Inferior parietal cortex (tissue), 1 donor: Measurements from ENCODE around the gene PDE1C.

Experiments
- DNase-seq: peaks from one replicate; pipeline ENCODE4 v3.0.0-alpha.2; 2016; ENCODE audit errors: extremely low spot score

Gene PDE1C

GRCh38 chr7:31991846-31992245 is 78.4 kb downstream of the PDE1C start:
- no peak for DNase-seq

DNA sequence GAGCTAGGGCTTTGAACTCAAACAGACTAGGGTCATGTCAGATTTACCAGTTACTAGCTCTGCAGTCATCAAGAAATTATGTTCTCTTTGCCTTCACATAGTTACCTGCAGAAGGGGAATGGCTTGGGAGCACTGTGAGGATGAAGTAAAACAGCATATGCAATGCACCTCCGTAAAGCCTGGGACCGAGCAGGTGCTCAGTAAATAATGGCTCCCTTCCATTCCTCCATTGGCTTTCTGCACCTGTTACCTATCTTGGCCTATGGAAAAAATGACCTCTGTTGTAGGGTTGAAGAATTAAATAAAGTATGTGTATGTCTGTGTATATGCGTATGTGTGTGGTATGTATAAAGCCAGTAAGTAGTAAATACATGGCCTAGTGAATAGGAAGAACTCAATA is 78.8 kb downstream of the PDE1C start:
- no peak for DNase-seq

DNA sequence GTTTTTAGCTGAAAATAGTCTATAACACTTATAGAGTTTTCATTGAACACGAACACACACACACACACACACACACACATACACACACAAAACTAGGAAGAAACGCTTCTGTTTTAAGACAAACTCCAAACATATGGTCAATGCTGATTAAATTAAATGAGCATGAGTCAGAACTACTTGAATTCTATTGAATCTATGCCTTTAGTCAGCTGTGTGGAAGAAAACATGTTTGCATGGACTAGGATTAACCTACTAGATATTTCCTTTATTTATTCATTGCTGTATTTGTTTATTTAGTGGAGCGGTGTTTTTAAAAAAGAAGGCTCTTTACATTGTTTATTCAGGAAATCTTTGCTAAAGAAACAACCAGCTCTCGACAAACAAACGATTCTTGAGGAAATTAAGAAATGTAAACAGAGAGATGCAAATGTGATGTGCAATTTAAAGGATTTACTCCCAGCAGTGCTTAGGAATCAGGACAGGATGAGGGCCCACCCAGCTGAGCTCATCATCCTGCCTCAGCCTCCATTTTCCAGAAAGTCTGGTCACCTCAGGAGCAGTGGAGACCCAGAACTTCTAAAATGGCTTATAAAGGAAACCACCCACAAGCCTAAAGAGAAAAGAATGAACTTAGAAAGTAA is 83.2 kb downstream of the PDE1C start:
- no peak for DNase-seq

GRCh38 chr7:31982962-31983361 is 87.2 kb downstream of the PDE1C start:
- no peak for DNase-seq

DNA sequence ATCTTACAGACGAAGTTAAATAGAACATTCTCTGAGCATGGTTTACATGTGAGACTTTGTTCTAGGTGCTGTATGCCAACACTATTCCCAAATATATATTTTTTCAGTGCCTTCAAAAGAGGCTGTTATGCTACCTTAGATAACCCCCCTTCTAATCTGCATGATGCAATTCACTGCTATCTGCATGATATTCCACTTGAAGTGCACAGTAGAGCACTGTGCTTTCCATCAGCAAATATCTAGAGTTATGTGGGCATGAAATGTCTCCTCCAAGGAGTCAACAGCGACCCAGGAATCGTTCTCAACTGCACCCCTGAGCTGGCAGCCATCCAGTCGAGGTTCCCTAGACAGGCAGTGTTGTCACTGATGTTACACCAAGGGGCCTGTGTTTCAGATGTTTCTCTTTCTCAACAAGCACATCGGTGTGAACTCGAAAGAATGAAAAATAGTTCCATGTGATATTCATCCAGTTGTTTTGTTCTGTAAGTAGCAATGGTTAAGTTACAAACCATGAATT is 88.3 kb downstream of the PDE1C start:
- no peak for DNase-seq

DNA sequence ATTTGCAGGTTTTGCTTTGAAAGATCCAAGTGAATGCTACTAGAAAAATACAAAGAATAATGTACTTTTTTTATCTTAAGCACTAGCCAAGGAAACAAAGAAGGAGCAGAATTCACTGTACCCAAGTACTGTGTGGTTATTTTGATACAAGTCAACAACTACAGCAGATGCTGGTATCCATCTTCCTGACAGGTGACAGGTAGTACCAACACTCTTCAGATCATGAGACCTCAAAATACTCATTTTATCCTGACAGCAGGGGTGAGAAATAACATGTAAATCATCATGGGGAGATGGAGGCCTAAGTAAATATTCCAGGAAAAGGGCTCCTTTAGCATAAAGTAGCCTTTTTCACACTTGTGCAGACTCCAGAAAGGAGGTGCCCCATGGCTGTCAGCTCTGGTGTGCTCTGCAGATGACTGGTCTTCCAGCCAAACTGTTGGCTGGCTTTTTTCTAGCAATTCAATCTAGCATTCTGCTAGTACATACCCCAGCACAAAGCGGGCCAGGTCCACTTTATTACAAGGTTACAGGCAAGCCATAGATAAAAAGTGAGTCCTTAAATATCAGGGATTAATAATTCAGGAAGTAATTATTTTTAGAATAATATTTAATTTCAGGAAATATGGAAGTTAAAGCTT is 90.4 kb downstream of the PDE1C start:
- DNase-seq: no peak

GRCh38 chr7:31975546-31975945 is 94.7 kb downstream of the PDE1C start:
- no peak for DNase-seq

DNA sequence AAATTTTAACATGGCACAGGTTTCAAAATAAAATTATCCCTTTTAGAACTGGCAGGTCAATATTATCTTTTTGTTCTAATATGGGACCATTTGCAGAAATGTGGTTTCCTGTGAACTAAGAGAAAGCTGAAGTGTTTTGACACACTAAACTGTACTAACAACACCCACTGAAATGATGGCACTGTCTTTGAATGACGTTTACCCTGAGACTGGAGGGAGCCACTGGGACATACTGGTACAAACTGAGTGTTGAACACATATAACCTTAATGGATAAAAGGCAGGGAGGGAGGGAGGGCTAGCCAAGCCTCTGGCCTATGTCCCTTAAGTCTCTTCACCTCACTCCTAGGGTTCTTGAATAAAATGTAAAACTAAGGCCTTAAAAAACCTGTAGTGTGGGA is 95.9 kb downstream of the PDE1C start:
- no peak for DNase-seq

DNA sequence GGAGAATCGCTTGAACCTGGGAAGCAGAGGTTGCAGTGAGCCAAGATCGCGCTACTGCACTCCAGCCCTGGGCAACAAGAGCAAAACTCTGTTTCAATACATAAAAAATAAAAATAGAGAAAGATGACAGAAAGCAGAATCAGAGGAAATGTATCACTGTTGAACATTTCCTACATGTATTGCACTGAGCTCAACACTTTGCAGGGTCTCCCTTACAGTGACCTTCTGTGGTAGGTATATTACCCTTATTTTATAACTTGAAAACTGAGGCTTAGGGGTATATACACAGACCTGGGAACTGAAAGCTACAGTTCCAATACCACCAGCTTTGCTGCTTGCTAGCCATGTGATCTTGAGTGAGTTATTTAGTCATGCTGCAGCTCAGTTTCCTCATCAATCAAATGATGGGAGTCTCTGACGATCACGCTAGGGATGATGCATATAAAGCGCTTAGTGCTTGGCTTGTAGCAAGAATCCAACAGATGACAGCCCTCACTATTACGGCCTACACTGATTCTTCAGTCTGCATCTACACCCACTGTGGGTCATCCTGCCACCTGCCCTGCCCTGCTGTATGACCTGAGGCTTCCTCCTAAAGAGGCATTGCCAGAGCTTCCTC is 99.0 kb downstream of the PDE1C start:
- no peak for DNase-seq

- no peak for DNase-seq
These were observed 99.7 kb downstream of the PDE1C start for GRCh38 chr7:31970501-31970900.

DNA sequence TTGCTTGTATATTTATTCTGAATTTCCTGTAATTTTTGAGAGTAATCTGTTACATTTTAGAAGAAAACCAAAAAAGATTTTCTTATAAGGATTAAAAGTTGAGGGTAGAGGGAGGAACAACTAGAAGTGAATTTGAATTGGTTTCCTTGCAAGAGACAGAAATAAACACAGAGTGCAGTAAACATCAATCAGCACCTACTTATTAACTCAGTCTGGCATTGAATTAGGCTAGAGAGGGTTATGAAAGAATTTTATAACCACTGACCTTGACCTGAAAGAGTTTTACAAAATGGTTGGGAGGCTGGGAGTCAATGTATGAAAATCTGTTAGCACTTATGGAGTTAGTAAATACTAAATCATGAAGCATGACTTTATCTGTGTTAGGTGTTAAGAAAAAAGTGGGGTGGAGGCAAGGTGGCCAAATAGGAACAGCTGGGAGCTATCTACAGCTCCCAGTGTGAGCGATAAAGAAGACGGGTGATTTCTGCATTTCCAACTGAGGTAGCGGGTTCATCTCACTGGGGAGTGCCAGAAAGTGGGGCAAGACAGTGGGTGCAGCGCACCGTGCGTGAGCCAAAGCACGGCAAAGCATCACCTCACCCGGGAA is 106.5 kb downstream of the PDE1C start:
- no peak for DNase-seq

DNA sequence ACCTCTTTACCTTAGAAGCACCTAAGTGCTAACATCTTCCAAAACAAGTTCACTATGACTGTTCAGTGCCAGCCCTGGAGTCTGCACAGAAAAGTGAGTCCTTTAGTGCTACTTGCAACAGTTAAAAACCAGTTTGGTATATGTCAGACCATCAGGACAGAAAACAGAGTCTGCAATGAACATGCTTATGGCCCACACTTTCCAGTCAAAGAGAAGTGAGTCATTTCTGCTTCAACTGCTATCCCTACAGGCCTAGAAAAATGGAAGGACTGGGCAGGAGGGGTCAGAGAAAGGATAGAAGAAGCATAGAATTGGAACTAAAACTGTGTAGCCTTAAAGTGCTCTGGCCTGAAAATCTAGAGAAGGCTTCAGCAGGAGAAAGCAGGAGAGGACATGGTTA is 108.0 kb downstream of the PDE1C start:
- no peak for DNase-seq

DNA sequence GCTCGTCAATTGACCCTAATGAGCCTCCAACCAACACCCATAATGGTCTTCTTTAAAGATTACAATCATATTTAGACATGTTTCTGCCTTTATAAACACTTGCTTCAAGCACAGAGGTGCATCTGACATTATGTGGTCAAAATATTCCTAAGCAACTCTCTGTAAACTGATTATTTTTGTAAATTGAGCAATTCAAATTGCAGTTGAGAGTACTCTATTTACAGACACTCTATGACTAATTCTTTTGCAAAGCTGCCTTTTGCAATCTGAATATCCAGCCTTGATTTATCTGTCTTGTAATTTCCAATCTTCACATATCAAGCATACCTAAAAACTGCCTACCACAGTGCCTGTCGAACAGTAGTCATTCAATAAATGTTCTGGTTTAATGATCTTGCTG is 112.0 kb downstream of the PDE1C start:
- DNase-seq: no peak

GRCh38 chr7:31957756-31958155 is 112.5 kb downstream of the PDE1C start:
- no peak for DNase-seq

GRCh38 chr7:31957090-31957720 is 113.0 kb downstream of the PDE1C start:
- DNase-seq: no peak

DNA sequence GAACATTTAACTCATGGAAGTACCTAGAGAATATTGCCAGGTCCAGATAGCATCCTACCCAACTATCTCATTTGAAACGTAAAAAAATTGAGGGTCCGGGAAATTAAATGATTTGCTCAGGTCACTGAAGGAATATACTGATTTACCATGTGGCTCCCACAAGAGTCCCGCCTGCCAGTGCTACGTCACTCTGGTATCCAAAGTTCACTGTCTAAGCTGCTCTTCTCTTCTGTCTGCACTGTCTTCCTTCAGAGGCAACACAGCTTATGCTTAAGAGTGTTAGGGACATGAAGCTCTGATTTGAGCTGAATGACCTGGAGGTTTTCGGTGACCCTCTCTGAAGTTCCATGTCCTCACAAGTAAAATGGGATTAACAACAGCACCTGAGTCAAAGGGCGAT is 114.6 kb downstream of the PDE1C start:
- no peak for DNase-seq

- no peak for DNase-seq
These were observed 115.2 kb downstream of the PDE1C start for GRCh38 chr7:31955021-31955420.

DNA sequence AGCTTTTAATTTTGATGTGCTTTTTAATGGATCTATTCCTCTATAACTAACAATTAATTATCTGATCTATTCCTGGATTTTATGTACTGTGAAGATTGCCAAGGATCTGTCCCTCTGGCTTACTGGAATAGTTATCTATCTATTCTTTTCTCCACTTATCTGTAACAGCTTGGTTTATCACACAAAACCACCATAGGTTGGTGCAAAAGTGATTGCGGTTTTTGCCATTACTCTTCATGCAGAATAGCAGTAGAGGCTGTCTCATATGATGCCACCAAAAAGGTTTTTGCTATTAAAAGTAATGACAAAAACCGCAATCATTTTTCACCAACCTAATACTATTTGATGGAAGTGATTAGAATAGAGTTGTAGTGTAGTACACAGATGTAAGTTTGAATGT is 115.7 kb downstream of the PDE1C start:
- no peak for DNase-seq

DNA sequence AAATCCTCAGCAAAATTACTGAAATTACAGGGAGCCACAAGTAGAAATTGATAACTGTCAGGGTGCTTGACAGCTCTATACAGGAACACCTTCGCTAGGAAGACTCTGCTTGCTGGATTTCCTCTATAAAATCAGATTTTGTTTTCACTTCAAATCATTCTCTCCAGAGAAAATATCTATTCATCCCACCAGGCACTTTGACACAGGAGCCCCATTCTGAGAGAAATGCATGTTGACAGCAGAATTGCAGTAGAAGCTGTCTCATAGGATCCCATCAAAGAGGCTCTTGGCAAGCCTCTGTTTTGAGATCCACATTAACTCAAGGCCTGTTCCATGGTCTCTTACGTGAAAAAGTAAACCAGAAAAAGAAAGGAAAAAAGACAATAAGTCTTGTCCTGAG is 116.8 kb downstream of the PDE1C start:
- no peak for DNase-seq

GRCh38 chr7:31950091-31950755 is 120.0 kb downstream of the PDE1C start:
- no peak for DNase-seq

- no peak for DNase-seq
These were observed 122.2 kb downstream of the PDE1C start for GRCh38 chr7:31948029-31948428.

DNA sequence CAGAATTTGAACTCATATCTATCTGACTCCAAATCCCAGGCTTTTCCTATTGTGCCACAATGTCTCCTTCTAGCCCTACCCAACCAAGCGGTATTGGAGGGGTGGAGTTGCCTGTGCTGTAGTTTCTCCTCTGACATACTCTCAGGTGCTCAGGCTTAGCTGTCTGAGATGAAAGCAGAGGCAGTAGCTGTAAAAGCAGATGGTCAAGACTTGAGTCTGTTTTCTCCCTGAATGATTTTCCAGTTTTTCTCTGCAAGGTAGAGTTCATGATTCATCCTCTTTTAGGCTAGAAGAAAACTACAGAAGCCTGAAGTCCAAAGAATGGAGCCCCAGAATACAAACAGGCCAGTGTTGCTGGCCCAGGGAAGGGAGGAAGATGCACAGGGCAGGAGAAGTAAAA is 130.0 kb downstream of the PDE1C start:
- DNase-seq: no peak
